ENCODE measurements around the gene TNNT1.
"Not testable (repeated sequence)": the region's sequence is repeated elsewhere in the genome, so short reads cannot be mapped to it uniquely, and the experiment has no call there.

TNNT1 gene, protein sequence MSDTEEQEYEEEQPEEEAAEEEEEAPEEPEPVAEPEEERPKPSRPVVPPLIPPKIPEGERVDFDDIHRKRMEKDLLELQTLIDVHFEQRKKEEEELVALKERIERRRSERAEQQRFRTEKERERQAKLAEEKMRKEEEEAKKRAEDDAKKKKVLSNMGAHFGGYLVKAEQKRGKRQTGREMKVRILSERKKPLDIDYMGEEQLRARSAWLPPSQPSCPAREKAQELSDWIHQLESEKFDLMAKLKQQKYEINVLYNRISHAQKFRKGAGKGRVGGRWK

DNA sequence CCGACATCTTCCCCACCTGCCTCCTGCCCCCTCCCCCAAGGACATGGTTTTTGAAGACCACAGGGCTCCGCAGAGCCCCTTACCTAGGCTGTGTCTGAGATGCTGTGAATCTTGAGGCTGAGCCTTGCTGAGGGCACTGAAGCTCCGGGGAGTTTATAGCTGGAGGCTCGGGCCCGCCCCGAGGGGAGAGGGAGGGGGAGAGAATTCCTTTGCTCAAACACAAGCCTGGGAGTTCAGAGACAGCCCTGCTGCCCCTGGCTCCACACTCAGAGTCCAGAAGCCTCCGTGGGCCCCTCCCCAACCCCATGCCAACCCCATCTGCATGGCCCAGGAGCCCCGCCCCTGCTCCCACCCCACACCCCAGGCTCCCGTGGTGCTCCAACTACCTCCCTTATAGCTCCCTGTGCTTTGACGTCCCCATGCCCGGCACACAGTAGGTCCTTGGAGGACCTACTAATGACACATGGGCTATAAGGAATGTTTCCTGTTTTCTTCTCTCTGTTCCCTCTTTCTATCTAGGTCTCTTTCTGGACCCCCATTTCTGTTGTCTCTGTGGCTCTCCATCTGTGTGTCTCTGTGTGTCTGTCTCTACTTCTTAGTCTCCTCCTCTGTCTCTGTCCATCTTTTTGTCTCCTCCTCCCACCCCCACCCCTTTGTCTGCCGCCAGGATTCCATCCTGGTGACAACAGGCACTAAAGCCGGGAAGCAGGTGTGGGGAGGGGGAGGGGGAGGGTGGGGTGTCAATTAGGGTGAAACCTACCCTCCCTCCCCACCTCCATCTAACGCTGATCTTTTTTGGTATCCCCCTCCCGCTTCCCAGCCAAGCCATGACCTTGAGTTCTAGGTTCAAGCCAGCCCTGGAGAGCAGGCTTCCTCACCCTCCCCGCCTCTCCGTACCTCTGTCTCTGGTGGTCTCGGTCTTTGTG is at the start of gene TNNT1:
Gene TNNT1 (minus strand): TSS at position 129 of the 926 bp plus-strand sequence. CDS start 2,049 bp downstream, outside the sequence.
- no peak for DNase-seq (ENCODE audit: low spot score)

GRCh38 chr19:55198651-55199050 is 49.6 kb upstream of the TNNT1 start:
- no peak for DNase-seq (ENCODE audit: low spot score)

DNA sequence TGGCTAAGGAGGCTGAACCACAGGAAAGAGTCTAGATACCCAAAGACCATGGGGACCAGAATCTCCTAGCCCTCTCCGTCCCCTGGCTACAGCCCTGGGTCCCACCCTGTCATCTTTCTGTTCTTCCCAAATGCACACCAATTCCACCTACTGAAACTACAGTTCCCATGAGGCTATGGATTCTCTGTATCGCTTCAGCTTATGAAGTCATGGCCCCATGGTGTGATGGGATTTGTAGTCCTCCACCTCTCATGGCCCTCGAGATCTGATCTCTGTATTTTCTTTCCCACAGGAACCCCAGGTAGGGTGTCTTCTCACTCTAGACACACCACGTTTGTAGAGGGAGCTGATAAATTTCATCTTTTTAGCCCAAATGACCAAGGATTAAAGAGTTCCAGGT is 48.5 kb upstream of the TNNT1 start:
- DNase-seq (ENCODE audit: low spot score), result no peak

DNA sequence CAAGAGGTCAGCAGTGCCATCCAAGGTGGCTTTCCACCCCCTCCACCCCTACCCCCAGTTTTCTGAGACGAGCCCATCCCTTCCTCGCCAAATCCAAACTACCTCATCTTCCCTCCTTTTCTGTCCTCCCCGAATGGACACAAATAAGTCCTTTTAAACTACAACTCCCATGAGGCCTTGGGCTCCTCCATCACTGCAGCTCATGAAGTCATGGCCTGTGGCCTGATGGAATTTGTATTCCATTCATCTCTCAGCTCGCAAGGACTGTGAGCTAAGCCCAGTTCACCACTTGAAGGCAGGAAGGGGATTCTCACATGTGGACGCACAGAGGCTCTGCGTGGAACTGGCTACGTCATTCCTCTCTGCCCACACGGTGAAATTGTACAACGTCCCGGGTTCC is 47.8 kb upstream of the TNNT1 start:
- no peak for DNase-seq (ENCODE audit: low spot score)

DNA sequence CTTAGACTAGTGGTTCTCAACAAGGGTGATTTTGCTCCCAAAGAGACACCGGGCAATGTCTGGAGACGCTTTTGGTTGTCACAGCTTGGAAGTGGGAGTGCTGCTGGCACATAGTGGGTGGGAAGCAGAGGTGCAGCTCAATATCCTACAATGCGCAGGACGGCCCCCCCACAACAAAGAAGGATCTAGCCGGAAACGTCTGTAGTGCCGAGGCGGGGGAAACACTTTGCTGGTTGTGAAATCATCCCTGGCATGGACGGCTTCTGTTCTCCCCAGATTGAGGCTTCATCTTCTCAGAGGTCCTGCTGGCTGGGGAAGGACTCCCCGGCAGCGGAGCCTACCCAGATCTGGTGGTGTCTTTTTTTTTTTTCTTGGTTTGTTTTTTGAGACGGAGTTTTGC is 44.5 kb upstream of the TNNT1 start:
- DNase-seq (ENCODE audit: low spot score), result no peak

DNA sequence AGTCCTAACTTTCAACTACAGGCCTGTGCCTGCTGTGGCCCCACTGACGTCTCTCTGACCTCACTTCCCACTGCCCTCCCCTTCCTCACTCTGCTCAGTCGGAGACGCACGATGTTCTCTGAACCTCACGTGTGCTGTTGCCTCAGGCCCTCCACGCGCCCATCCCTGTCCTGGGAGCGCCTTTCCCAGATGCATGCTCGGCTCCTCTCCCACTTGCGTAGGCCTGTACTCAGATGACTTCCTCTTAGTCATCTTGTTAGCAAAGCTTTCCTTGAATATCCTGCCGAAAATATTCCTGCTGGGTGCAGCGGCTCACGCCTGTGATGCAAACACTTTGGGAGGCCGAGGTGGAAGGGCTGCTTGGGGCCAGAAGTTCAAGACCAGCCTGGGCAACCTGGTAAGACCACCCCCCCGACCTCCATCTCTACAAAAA is 40.4 kb upstream of the TNNT1 start:
- DNase-seq (ENCODE audit: low spot score), result peak; percentile 70

DNA sequence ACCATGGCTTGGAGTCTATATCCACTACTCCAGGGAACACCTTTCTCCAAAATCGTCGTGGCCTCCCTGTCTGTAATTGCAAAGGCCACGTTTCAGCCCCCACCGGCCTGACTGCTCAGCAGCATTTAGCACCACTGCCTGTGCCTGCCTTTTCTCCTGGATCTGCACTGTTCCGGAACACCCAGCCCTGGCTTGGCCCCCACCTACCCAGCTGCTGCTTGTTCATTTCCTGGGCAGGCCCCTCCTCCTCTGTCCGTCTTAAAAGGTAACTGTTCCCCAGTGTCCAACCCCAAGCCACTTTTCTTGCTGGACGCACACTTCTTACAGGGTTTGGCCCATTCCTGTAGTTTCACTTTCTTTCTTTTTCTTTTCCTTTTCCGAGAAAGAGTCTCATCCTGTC is 39.6 kb upstream of the TNNT1 start:
- no peak for DNase-seq (ENCODE audit: low spot score)

GRCh38 chr19:55186080-55186479 is 37.1 kb upstream of the TNNT1 start:
- no peak for DNase-seq (ENCODE audit: low spot score)

DNA sequence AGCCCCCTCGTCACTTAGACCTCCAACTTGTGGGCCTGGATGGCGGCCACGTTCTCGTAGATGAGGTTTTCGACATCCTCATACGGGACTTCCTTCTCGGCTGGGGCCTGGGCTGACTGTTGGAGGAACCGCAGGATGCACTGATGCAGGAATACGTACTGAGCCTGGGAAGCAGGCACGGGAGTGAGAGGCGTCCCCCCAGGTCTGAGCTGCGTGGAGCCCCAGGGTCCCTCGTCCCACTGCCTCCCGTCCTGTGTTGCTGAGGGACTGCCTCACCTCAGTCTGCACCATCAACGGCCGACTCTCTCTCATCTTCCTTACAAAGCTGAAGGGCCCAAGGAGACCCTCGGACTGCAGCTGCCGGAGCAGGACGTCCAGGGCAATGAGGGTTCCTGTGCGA is 32.7 kb upstream of the TNNT1 start:
- DNase-seq (ENCODE audit: low spot score), result no peak

DNA sequence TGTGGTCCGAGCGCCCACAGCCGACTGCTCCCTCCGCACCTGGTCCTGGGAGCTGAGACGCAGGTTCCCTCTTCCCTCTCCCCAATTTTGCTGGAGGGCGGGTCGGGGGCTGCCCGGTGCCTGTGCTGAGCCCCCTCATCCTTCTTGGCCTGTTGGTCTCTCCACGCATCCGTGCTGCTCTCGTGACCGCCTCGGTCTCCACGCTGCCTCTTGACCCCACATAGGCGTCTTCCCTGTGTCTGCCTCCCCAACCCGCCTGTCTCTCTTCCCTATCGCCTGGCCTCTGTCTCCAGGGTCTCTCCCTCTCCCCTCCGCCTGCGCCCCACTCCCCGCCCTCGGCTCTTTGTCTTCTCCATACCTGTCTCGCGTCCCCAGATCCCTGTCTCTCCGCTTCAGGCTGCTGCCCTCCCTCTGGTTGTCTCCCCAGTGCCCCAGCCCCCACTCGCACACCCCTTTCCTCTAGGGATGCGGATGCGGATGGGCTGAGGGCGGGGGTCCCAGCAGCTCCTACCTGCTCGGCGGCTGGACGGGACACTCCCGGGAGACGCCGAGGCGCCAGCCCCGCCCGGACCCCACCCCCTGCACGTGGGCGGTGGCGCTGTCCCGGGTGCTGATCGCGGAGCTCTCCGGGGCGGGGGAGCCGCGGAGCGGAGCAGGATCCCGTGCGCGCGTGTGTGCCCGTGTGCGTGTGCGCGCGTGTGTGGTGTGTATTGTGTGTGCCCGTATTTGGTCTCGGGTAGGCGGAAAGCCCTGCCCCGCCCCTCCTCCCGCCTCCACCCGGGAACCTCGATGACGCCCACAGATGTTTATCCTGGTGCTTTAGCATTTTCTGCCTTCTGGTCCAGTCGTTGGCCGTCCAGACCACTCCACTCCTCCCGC is 30.8 kb upstream of the TNNT1 start, which contains the start of gene SYT5:
Gene SYT5 (minus strand): TSS at position 684 of the 879 bp plus-strand sequence. CDS start 1,248 bp downstream, outside the sequence.
- peak; percentile 52 for DNase-seq (ENCODE audit: low spot score)

- DNase-seq (ENCODE audit: low spot score), result peak; percentile 81
Measured at GRCh38 chr19:55178781-55179599, 30.0 kb upstream of the TNNT1 start.

GRCh38 chr19:55176076-55176475 is 27.1 kb upstream of the TNNT1 start:
- DNase-seq (ENCODE audit: low spot score), result no peak

DNA sequence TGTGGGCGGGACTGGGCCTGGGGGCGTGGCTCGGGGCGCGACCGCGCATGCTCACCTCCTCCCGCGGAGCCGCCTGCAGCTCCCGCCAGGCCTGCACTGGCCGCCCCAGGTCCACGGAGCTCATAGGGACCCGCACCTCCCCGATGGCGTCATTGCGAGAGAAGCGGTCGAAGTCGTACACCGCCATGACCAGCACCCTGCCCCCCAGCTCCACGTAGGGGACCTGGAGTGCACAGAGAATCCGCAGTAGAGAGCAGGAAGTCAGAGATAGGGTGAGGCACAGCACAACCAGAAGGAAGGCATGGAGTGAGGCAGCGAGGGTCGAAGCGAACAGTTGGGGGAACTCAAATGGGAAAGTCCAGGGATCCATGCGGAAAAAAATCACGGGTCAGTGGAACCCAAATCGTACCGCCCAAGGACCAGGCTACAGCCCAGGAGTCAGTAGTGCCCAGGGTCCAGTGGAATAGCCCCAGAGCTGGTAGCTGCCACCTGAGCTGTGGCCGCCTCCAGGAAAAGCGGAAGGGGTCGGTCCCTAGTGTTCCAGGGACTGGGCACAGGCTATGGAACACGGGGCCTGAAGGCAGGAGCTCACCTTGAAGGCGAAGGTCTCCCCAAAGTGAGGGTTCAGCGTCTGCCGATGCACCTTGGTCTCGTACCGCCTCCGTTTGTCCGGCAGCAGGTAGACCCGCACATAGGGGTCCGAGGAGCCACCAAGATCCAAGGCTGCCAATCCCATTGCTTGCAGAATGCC is 26.3 kb upstream of the TNNT1 start:
- no peak for DNase-seq (ENCODE audit: low spot score)

- DNase-seq (ENCODE audit: low spot score), result no peak
Measured at GRCh38 chr19:55174425-55175116, 25.6 kb upstream of the TNNT1 start.

- DNase-seq (ENCODE audit: low spot score), result no peak
Measured at GRCh38 chr19:55173714-55174409, 24.9 kb upstream of the TNNT1 start.

- DNase-seq (ENCODE audit: low spot score), result no peak
Measured at GRCh38 chr19:55173186-55173713, 24.2 kb upstream of the TNNT1 start.

DNA sequence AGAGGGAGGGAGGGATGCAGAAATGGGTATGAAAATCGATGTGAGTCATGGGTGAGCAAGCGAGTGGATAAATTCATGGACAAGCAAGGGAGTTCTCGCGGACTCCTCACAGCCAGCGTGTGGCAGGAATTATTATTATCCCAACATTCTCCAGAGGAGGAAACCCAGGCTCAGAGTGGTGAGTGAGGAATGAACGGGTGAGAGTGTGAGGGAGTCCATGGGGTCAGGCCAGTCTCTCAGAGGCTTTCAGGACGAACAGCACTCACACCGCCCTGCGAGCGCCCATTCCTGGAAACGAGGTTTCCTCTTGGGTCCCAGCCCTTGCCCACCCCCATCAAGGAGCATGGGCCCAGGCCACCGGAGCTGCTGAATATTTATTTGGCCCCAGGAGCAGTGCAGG is 23.7 kb upstream of the TNNT1 start:
- DNase-seq (ENCODE audit: low spot score), result no peak

- DNase-seq (ENCODE audit: low spot score), result not testable (repeated sequence)
Measured at GRCh38 chr19:55172318-55172717, 23.3 kb upstream of the TNNT1 start.

DNA sequence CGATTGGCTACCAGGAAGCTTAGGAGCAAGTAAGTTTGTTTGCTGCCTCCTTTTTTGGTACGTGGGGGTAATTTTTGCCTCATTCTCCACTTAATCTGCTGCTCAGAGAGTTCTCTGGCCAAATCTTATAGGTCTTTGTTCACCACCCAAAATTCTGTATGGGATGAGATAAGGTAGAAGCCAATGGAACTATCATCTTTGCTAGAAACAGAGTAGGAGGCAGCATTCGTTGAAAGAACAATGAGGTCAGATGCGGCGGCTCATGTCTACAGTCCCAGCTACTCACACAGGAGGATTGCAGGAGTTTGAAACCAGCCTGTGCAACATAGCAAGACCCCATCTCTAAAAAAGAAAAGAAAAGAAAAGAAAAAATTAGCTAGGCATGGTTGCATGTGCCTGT is 22.4 kb upstream of the TNNT1 start:
- DNase-seq (ENCODE audit: low spot score), result no peak

Measured in putamen (tissue), 1 donor.